GM19025 (cell line): ENCODE data around the gene WNK3.

Experiments
- ATAC-seq: cut with Tn5 transposase; IDR thresholded peaks from one replicate; pipeline ENCODE4 v1.9.1; 2021; ENCODE audit warnings: mild to moderate bottlenecking, low read depth, moderate library complexity; ENCODE audit not compliant: unreplicated experiment

The WNK3 gene

GRCh38 chrX:54172455-54172854 lies 185.4 kb downstream of the WNK3 start:
- ATAC-seq = no peak

GRCh38 chrX:54171527-54172250 lies 186.2 kb downstream of the WNK3 start:
- ATAC-seq = no peak

GRCh38 chrX:54171091-54171490 lies 186.8 kb downstream of the WNK3 start:
- ATAC-seq = no peak

GRCh38 chrX:54166915-54167314 lies 190.9 kb downstream of the WNK3 start:
- ATAC-seq = no peak

GRCh38 chrX:54157561-54157960 lies 200.3 kb downstream of the WNK3 start:
- ATAC-seq = no peak
